HG03025 (cell line): ENCODE data around the gene PKHD1.
A peak's percentile ranks its signal among the peaks of the same experiment; 100 is the strongest.

ENCODE experiments used
- ATAC-seq: cut with Tn5 transposase; IDR thresholded peaks from one replicate; pipeline ENCODE4 v1.9.1; 2021; ENCODE audit warnings: mild to moderate bottlenecking, moderate library complexity; ENCODE audit not compliant: unreplicated experiment, low FRiP score

PKHD1 gene

DNA sequence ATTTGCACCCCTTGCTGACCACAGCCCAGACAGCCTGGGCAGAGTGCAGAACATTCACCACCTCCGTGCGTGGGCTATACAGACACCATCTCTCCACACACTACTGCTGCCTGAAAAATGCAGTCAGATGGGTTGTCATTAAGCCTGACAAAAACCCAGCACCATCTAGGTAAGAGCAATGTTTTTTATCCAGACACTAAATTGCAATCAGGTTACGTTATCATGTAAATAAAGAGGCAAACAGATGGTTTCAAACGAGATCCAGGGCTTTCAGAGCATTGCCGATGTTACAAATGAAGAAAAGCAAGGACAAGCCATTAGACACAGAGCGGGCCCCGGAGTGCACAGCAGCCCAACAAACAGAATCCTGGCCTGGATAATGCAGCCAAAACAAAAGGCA is 269.6 kb downstream of the PKHD1 start:
- ATAC-seq, result no peak

DNA sequence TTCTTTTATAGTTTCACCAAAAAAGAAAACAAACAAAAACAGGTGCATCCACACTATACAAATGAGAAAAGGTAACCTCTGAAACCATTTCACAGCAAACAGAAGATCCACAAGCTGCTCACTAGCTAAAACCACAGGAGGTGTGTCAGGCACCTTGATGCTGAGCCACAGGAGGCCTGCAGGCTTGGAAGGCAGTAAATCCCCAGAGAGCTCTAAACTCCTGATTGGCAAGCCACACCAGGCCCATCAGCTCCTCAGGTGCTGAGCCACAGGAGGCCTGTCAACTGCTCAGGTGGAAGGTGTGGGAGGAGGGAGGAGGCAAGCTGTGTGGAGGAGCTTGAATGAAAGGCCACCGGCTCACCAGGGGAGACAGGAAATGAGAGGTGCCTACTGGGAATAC is 273.0 kb downstream of the PKHD1 start:
- ATAC-seq, result peak; percentile 91

DNA sequence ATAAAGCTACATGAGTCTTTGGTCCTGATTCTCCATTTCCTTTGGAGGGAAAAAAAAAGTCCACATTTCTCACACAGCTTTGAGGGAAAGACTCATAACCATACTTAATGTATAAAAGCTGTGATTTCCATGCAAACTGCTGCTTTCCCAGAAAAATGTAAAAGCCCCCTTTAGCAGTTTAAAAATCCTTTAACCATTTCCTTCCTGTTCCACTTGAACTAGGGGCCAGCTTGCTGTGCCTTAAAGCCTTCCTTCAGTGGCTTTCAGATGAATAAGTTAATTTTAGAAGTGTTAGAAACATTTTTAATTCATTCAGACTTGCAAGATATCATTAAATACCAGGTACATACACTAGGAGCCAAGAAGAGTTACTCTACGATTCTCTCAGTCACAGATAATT is 273.5 kb downstream of the PKHD1 start:
- ATAC-seq, result no peak

- ATAC-seq, result no peak
Measured at GRCh38 chr6:51812231-51812630, 275.2 kb downstream of the PKHD1 start.

- ATAC-seq, result peak; percentile 95
Measured at GRCh38 chr6:51805517-51805916, 281.9 kb downstream of the PKHD1 start.

GRCh38 chr6:51800603-51801002 is 286.8 kb downstream of the PKHD1 start:
- ATAC-seq, result no peak

DNA sequence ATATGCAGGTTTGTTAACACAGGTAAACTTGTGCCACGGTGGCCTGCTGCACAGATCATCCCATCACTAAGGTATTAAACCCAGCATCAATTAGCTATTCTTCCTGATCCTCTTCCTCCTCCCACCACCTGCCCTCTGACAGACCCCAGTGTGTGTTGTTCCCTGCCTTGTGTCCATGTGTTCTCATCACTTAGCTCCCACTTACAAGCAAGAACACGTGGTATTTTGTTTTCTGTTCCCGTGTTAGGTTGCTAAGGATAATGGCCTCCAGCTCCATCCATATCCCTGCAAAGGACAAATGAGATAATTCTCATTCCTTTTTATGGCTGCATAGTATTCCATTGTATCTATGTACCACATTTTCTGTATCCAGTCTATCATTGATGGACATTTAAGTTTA is 294.0 kb downstream of the PKHD1 start:
- no peak for ATAC-seq

DNA sequence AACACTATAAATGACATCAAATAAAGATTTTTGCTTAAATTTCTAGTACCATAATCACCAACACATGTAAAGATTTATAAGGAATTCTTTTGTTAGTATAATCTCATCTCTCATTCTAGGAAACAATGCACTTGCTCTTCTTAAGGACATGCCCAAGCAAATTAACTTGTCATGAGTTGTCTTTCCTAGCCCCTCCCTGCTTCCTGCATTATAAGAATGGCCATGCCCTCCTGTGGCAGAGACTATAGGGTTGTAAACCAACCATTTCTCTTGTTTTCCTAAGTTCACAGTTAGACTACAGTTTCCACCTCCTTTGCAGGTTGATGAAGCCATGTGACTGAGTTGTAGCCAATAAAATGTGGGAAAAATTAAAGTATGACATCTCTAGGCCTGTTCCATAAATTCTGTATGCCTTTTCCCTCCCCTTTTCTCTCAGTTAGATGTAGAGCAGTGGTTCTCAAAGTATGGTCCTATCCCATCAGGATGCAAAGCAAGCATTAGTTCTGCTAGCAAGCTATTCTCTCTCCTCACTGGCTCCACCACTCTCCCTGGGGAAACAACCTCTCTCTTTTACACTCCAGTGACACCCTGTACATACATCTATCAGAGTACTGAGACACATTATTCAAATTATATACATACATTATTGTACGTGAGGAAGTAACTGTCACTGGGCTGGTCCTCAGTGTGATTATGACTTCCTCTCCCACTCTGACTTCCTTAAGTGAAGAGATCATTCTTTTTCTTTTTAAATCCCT is 295.0 kb downstream of the PKHD1 start:
- ATAC-seq, result no peak

GRCh38 chr6:51790946-51791345 is 296.5 kb downstream of the PKHD1 start:
- ATAC-seq, result no peak

DNA sequence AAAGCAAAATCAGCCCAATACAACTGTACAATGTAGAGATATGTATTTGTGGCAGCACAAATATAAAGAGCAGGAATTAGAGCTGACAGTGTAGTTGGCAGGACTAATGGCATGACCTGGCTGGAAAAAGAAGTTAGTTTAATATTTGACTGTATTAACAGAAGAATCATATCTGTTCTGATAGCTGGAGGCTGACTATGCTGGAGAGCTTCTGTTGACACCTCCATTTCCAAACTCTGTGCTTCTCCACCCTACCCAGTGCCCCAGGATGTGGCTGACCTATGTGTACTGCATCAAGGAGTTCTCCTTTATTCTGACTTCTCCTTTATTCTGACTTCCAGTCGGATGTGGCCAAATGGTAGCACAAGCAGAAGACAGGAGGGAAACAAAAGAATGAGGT is 299.3 kb downstream of the PKHD1 start:
- no peak for ATAC-seq

DNA sequence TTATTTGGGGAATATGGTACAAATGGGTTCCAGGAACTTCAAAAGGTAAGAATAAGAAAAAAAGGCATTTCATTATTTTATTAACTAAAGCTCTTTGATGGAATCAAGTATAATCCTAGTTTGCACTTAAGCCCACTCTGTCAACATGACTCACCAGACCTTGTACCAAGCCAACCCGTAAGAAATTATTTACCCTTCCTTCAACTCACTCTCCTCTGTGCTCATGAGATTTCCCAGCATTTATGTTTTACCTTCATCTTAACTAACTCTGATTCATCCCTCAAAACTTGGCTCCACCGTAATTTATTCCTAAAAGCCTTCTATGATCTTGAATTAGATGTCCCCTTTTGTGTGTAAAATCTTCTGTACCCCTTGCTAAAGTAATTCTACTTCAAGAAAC is 308.7 kb downstream of the PKHD1 start:
- ATAC-seq, result no peak

GRCh38 chr6:51777618-51778017 is 309.8 kb downstream of the PKHD1 start:
- ATAC-seq, result no peak

GRCh38 chr6:51775942-51776860 is 311.2 kb downstream of the PKHD1 start:
- no peak for ATAC-seq

DNA sequence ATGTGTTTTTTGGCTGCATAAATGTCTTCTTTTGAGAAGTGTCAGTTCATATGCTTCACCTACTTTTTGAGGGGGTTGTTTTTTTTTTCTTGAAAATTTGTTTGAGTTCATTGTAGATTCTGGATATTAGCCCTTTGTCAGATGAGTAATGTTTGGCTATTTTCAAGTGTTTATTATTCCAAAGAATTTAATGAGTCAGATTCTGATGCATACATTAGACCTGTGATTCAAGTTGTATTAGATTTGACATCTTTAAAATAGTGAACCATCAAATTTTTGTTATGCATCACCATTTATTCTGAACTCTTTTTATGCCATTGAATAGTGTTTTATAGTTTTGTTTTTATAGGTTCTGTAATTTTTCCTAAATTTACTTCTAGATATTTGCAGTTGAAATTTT is 319.3 kb downstream of the PKHD1 start:
- no peak for ATAC-seq

DNA sequence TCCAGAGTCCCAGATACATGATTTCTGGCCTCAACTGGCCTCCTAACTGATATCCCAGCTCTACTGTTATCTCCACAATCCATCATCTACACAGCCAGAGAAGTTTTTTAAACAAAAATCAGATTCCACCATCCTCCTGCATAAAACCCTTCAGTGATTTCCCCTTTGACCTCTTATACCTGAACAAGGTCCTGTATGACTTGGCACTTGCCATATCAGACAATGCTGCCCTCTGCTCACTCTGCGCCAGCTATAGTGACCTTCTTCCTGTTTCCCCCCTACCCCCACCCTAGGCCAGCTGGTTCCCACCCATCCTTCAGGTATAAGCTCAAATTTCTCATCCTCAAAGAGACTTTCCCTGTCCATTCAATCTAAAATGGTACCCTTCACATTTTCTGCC is 322.2 kb downstream of the PKHD1 start:
- ATAC-seq, result no peak

- ATAC-seq, result no peak
Measured at GRCh38 chr6:51753635-51754034, 333.8 kb downstream of the PKHD1 start.

DNA sequence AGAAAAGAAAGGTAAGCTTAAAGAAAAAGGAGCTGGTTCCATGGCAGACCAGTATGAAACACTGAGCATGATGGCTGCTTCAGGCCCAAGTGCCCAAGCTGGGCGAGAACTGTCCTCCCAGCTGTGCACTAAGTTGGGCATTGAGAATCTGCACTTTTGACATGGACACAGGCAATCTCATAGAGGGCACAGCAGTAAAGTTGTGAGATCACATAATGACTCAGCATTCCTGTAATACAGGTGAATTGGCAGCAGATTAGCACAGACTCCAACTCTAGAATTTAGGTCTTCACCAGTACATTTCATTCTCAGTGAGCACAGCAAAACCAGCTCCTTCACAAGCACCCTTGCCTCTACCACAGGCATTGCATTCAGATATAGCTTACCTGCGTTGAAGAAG is 343.4 kb downstream of the PKHD1 start:
- ATAC-seq, result no peak

- no peak for ATAC-seq
Measured at GRCh38 chr6:51740658-51741057, 346.8 kb downstream of the PKHD1 start.

GRCh38 chr6:51738614-51739013 is 348.8 kb downstream of the PKHD1 start:
- no peak for ATAC-seq

DNA sequence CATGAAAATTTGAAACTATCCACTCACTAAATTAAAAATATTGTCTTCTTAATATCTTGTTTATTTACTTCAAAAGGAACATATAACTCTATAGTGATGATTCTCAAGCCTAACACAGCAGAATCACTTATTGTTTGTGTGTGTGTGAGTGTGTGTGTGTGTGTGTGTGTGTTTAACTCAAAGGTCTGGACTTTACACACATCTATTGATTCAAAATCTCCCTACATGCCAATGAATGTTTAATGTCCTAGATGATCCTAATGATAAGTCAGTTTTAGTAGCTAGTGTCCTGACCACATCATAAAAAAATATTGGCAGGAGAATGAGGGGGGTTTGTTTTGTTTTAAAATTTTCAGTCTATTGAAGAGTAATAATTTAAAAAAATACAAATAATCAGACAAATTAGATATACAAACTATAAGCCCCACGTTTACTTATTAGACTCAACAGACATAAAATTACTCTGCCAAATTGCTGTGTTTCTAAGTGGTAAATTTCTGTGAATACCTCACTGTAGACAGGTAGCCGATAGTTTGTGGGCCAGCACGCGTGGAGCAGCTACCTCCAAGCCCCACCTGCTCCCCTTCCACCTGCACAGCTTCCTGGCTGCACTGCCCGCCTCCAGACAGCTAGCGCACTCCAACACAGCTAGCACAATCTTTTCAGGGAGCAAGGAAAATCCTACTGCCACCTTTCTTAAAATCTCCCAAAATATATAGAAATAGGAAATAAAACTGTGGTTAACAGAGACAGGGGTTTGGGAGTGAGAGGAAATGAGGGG is 349.6 kb downstream of the PKHD1 start:
- no peak for ATAC-seq

DNA sequence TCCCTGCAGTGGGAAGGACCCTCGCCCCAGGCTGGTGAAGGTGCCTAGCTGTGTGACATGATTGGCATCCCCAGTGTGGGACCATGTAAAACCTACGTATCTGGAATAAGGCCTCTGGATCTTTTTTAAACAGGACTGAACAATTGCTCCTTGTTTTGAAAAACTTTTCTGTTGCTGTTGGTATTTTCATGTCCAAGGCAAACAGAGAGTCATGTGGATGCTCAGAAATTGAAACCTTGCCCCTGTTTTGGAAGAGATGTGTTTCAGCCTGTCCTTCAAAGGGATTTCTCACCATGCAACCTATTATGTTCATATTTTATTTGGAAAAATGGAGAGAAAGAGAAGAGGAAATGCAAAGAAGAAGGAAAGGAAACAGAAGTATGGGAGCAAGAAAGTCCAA is 362.3 kb downstream of the PKHD1 start:
- ATAC-seq, result no peak
